ENCODE data around the gene EGFLAM. TPM values are rescaled to one million over a fixed set of nuclear protein-coding genes. Genes with fewer than 3 reads are reported as not detected.

Gene EGFLAM
- total and polyA plus RNA-seq, 2 donors (not counting 3 experiments of a cell fraction or from before 2014, with no cell fraction given): 1.2 to 2.7 TPM

GRCh38 chr5:38500573-38501260, 242.4 kb downstream of the EGFLAM start:
- no peak for FAIRE-seq
- dilution Hi-C loops (cut with MboI; ENCODE audit: extremely low pct_ligation_motif_present, low sequenced_read_pairs): no loop called here
- Histone ChIP-seq H2AFZ (ENCODE audit: low read depth, low read length) (no peak overlapping the region), H3K4me2 (ENCODE audit: insufficient read depth, low read length) (no peak overlapping the region), H3K4me3 (replicated peaks in 1 of 3; ENCODE audit: insufficient read depth in 1 of 3, low read depth in 1 of 3, low read length in 3 of 3) (no peak overlapping the region), H3K9me3 (replicated peaks; ENCODE audit: control insufficient read depth, insufficient read depth, low read length) (no peaks in the 10 kb centered on the region), H3K9me1 (replicated peaks; ENCODE audit: control insufficient read depth, extremely low read depth, insufficient read depth, low read length) (no peaks in the 10 kb centered on the region), H3K27ac (ENCODE audit: insufficient read depth, low read depth, low read length) (no peak overlapping the region), H3K9ac (replicated peaks; ENCODE audit: extremely low read depth, insufficient read depth, low read length) (no peak overlapping the region), H3K79me2 (ENCODE audit: control insufficient read depth, insufficient read depth, low read length) (no peaks in the 10 kb centered on the region), H3K27me3 (ENCODE audit: control insufficient read depth in 2 of 2, insufficient read depth in 2 of 2, low read length in 2 of 2) (no peaks in the 10 kb centered on the region), H4K20me1 (replicated peaks; ENCODE audit: control insufficient read depth, extremely low read depth, insufficient read depth, low read length) (no peaks in the 10 kb centered on the region), H3K4me1 (ENCODE audit: control insufficient read depth, extremely low read depth, insufficient read depth, low read length) (no peaks in the 10 kb centered on the region), H3K36me3 (ENCODE audit: control insufficient read depth in 2 of 2, extremely low read depth in 1 of 2, insufficient read depth in 2 of 2, low read length in 2 of 2) (peaks cover 0 to 2% of the 10 kb centered on the region in 2 experiments)
- no TSS peak for BruUV-seq (replicated peaks)
- intact Hi-C loops (cut with micrococcal nuclease): no loop called here
- no peak for DNase-seq (ENCODE audit: low read depth, low spot score)
- ChIA-PET POLR2A (no interaction called here), CTCF (interaction anchor here (1.2 to 3.6 kb wide), 2 partner anchors 59 to 80 kb away, joined by 3 to 17 read pairs; no protein-coding TSS in a partner anchor)
- TF ChIP-seq GATA2 (IDR thresholded peaks at IDR 0.05; ENCODE audit: insufficient read depth, insufficient read length, low read depth, low read length) (no peak), EZH2 (IDR thresholded peaks at IDR 0.05; ENCODE audit: borderline replicate concordance, low read depth, low read length, severe bottlenecking) (no peak), FOS (IDR thresholded peaks at IDR 0.05; ENCODE audit: borderline replicate concordance, insufficient read depth, low read length) (no peak), POLR2AphosphoS5 (IDR thresholded peaks at IDR 0.05; ENCODE audit: insufficient read depth, low read depth, low read length) (no peak), MYC (IDR thresholded peaks at IDR 0.05; ENCODE audit: low read depth, low read length) (no peak), JUN (IDR thresholded peaks at IDR 0.05; ENCODE audit: borderline replicate concordance, insufficient read depth, insufficient read length, low read depth) (no peak), CTCF (IDR thresholded peaks at IDR 0.05; ENCODE audit: extremely low read depth in 1 of 2, insufficient read depth in 1 of 2, low read depth in 1 of 2, low read length in 2 of 2) (no peak), POLR2A (IDR thresholded peaks at IDR 0.05; ENCODE audit: low read depth, low read length) (no peak), MAX (IDR thresholded peaks at IDR 0.05; ENCODE audit: insufficient read depth, insufficient read length) (no peak)
